GM23248 (cell line): ENCODE data around the gene ZNF333.

Source experiments
- EZH2 ChIP-seq: fragments of 200-600 bp; sonication (generic); IDR thresholded peaks from 2 replicates; pipeline ENCODE4 v1.6.1; 2018; ENCODE audit warnings: antibody characterized with exemption, mild to moderate bottlenecking; ENCODE audit not compliant: insufficient read depth, poor library complexity, severe bottlenecking
- EZH2phosphoT487 ChIP-seq: fragments of 200-600 bp; sonication (generic); IDR thresholded peaks from 2 replicates; pipeline ENCODE4 v1.6.1; 2018; ENCODE audit warnings: antibody characterized with exemption, moderate library complexity, mild to moderate bottlenecking, low read depth; ENCODE audit not compliant: insufficient read depth

GRCh38 chr19:14682084-14682483, 7.8 kb upstream of the ZNF333 start:
- no peak for TF ChIP-seq EZH2
- no peak for TF ChIP-seq EZH2phosphoT487
